Ovary (tissue), 3 donors: Measurements from ENCODE around the gene BCAS1.

ENCODE experiments used
- EP300 ChIP-seq: sonication (generic); formaldehyde crosslinking; IDR thresholded peaks from one replicate; pipeline ENCODE4 v1.6.1; 2017; ENCODE audit warnings: antibody characterized with exemption
- POLR2A ChIP-seq: fragments of 450-650 bp; IDR thresholded peaks from one replicate; pipeline ENCODE4 v1.6.1; 2017; ENCODE audit warnings: antibody characterized with exemption, mild to moderate bottlenecking, moderate library complexity
- TF ChIP-seq, protein P1 (sequence below), 3 donors: fragments of 450-650 bp in 2 of 3; fragments of 200-600 bp in 1 of 3; IDR thresholded peaks; one replicate each; pipeline versions ENCODE4 v1.5.1 to v1.8.0; 2016 to 2022; ENCODE audit warnings: antibody characterized with exemption in 3 of 3, mild to moderate bottlenecking in 1 of 3
- donor health status: DM: no; HTN: no; CAD: no.

DNA sequence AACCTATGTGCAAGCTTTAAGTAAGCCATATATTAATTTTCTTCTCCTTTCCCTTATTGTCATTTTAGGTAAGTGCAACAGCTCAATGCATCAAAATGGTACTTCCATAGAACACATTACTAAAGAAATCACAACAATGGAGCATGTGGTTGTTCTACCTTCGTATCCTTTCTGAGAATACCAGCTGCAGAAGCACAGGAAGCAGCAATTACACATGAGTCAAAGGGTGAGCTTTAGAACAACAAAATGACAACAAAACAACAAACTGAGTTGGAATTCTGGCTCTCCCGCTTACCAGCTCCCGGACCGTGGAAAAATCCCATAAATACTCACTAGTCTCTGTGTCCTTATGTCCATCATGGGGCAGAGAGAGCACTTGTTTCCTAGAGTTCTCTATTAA lies 108.9 kb downstream of the BCAS1 start:
- no peak for TF ChIP-seq POLR2A
- TF ChIP-seq, protein P1, sequence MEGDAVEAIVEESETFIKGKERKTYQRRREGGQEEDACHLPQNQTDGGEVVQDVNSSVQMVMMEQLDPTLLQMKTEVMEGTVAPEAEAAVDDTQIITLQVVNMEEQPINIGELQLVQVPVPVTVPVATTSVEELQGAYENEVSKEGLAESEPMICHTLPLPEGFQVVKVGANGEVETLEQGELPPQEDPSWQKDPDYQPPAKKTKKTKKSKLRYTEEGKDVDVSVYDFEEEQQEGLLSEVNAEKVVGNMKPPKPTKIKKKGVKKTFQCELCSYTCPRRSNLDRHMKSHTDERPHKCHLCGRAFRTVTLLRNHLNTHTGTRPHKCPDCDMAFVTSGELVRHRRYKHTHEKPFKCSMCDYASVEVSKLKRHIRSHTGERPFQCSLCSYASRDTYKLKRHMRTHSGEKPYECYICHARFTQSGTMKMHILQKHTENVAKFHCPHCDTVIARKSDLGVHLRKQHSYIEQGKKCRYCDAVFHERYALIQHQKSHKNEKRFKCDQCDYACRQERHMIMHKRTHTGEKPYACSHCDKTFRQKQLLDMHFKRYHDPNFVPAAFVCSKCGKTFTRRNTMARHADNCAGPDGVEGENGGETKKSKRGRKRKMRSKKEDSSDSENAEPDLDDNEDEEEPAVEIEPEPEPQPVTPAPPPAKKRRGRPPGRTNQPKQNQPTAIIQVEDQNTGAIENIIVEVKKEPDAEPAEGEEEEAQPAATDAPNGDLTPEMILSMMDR (IDR thresholded peaks at IDR 0.05) = no peak
- no peak for TF ChIP-seq EP300
